ENCODE measurements around the gene MTCL1.

MTCL1 gene

DNA sequence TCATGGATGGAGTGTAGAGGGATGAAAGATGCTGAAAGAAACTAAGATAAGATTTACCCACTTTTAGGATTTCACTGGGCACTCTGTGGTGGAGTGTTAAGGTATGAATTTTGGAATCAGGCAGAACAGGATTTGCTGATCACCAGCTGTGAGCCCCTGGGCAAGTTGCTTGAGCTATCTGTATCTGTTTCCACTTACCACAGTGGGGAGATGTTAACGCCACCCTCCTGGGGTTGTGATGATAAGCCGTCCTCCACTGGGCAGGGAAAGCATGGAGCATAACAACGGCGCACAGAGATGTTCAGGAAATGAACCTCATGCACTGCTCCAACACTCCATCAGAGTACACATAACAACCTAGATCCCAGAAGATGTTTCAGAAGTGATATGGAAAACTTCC is 160.6 kb downstream of the MTCL1 start:
- no peak for DNase-seq (ENCODE audit: low read depth)
- no peaks in the 10 kb centered on the region for H3K36me3 ChIP-seq (ENCODE audit: control insufficient read depth, insufficient read depth, low read length, severe bottlenecking)
- no peaks in the 10 kb centered on the region for H3K4me1 ChIP-seq (ENCODE audit: control insufficient read depth, insufficient read depth, low read length)
- no peaks in the 10 kb centered on the region for H3K27me3 ChIP-seq (replicated peaks; ENCODE audit: control insufficient read depth, insufficient read depth, low read length)
- no peaks in the 10 kb centered on the region for H3K9me3 ChIP-seq (ENCODE audit: control insufficient read depth, low read length)
- no peak overlapping the region for H3K4me3 ChIP-seq (ENCODE audit: low read length)
- H3K9ac ChIP-seq (ENCODE audit: low read length): no peak overlapping the region

DNA sequence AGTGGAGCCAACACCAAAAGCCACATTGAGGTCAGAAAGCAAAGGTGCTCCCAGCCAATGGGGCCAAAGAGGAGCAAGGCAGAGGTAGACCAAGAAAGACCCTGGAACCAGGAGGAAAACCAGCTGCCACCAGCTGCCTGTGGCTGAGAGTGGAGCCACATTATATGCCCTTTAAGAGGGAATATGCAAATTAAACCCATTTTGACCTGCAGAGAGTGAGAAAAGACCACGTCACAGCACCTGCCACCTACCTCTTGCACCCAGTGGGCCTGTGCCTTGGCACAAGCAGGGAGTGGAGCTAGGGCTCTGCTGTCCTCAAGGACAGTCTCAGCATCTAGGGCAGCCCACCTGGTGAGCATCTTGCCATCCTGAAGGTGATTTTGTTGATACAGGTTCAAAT is 161.3 kb downstream of the MTCL1 start:
- no peak overlapping the region for H3K4me3 ChIP-seq (ENCODE audit: low read length)
- H3K9ac ChIP-seq (ENCODE audit: low read length): no peak overlapping the region
- no peak for DNase-seq (ENCODE audit: low read depth)
- no peaks in the 10 kb centered on the region for H3K4me1 ChIP-seq (ENCODE audit: control insufficient read depth, insufficient read depth, low read length)
- H3K36me3 ChIP-seq (ENCODE audit: control insufficient read depth, insufficient read depth, low read length, severe bottlenecking): no peaks in the 10 kb centered on the region
- H3K27me3 ChIP-seq (replicated peaks; ENCODE audit: control insufficient read depth, insufficient read depth, low read length): no peaks in the 10 kb centered on the region
- H3K9me3 ChIP-seq (ENCODE audit: control insufficient read depth, low read length): no peaks in the 10 kb centered on the region

DNA sequence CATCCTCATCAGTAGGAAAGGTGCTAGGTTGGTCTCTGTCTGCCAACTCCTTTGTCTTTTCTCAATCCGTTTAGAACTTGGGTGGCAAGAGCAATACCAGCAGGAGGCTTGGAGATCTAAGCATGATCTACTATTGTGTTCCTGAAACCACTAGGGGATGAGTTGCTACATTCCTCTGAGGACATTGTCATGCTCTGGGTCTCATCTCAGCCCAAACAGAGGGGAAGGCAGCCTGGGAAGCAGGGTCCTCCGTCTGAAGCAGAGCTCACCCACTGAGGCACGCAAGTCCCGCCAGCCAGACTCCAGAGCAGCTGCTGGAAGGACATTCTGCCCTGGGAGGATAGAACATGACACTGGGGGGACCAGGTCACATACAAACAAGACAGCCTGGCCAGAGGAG is 162.9 kb downstream of the MTCL1 start:
- H3K4me1 ChIP-seq (ENCODE audit: control insufficient read depth, insufficient read depth, low read length): no peaks in the 10 kb centered on the region
- H3K4me3 ChIP-seq (ENCODE audit: low read length): no peak overlapping the region
- no peaks in the 10 kb centered on the region for H3K36me3 ChIP-seq (ENCODE audit: control insufficient read depth, insufficient read depth, low read length, severe bottlenecking)
- H3K9me3 ChIP-seq (ENCODE audit: control insufficient read depth, low read length): no peaks in the 10 kb centered on the region
- no peaks in the 10 kb centered on the region for H3K27me3 ChIP-seq (replicated peaks; ENCODE audit: control insufficient read depth, insufficient read depth, low read length)
- no peak overlapping the region for H3K9ac ChIP-seq (ENCODE audit: low read length)
- DNase-seq (ENCODE audit: low read depth): no peak

DNA sequence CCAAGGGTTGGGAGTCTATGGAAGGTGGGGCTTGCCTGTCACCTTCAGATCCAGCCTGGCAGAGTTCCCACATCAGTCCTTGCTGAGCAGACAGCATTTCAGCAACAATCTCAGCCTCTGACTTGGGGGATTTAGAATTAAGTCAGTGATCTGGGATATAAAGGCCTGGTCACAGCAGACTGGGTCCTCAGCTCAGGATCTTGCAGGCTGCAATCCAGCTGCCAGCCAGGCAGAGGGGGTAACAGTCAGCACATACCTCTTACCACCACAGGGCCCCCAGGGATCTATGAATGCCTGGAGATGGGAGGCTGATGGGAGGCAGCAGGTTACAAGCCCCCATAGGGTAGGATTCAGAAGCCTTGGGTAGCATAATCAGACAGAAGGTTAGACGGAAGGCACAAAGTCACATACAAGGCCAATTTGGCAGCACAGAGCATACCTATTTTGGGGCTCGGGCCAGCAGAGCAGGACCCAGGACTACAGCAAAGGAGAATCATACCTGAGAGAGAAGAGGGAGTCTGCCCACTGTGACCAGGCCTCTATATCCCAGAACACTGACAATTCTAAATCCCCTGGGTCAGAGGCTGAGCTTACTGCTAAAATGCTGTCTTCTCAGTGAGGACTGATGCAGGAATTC is 163.5 kb downstream of the MTCL1 start:
- Histone ChIP-seq H3K4me1 (ENCODE audit: control insufficient read depth, insufficient read depth, low read length) (no peaks in the 10 kb centered on the region), H3K9me3 (ENCODE audit: control insufficient read depth, low read length) (no peaks in the 10 kb centered on the region), H3K27me3 (replicated peaks; ENCODE audit: control insufficient read depth, insufficient read depth, low read length) (no peaks in the 10 kb centered on the region), H3K9ac (ENCODE audit: low read length) (no peak overlapping the region), H3K4me3 (ENCODE audit: low read length) (no peak overlapping the region), H3K36me3 (ENCODE audit: control insufficient read depth, insufficient read depth, low read length, severe bottlenecking) (no peaks in the 10 kb centered on the region)
- no peak for DNase-seq (ENCODE audit: low read depth)

DNA sequence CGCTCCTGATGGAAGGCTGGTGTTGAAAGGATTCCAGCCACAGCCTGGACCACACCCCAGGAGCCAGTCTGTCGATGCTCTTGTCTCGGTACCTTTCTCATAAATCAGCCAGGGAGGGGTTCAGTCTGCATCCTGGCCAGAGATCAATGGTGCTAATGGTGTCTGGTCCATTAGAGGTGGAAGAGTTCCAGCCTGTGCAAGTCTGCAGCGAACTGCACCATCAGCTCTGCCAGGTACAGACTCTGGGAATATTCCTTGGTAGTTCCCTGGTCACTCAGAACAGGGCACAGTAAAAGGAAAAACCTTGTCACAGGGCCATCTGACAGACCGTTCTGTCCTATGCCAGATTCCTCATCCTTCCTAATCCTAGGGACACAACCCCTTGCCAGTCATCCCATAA is 164.3 kb downstream of the MTCL1 start:
- Histone ChIP-seq H3K4me3 (ENCODE audit: low read length) (no peak overlapping the region), H3K4me1 (ENCODE audit: control insufficient read depth, insufficient read depth, low read length) (no peaks in the 10 kb centered on the region), H3K27me3 (replicated peaks; ENCODE audit: control insufficient read depth, insufficient read depth, low read length) (no peaks in the 10 kb centered on the region), H3K9ac (ENCODE audit: low read length) (no peak overlapping the region), H3K9me3 (ENCODE audit: control insufficient read depth, low read length) (no peaks in the 10 kb centered on the region), H3K36me3 (ENCODE audit: control insufficient read depth, insufficient read depth, low read length, severe bottlenecking) (no peaks in the 10 kb centered on the region)
- DNase-seq (ENCODE audit: low read depth): no peak

DNA sequence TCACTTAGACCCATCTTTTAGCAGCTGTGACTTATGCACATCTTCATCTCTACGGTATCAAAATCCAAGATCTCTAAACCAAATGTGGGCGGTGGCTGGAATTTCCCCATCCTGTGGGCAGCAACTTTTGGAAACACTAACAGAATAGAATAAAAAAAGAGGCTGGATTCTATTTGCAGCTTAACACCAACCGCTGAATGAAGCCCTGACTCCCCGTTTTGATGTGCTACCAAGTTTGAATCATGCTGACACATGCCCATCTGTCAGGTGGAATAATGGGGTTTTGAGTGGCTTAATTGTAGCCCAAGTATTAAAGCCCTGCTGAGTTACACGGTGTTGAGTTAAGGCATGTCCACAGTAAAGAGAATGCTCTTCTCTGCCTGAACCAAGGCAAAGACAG is 165.2 kb downstream of the MTCL1 start:
- H3K27me3 ChIP-seq (replicated peaks; ENCODE audit: control insufficient read depth, insufficient read depth, low read length): peaks cover 6% of the 10 kb centered on the region
- H3K36me3 ChIP-seq (ENCODE audit: control insufficient read depth, insufficient read depth, low read length, severe bottlenecking): no peaks in the 10 kb centered on the region
- H3K4me3 ChIP-seq (ENCODE audit: low read length): no peak overlapping the region
- H3K9me3 ChIP-seq (ENCODE audit: control insufficient read depth, low read length): no peaks in the 10 kb centered on the region
- no peak for DNase-seq (ENCODE audit: low read depth)
- no peaks in the 10 kb centered on the region for H3K4me1 ChIP-seq (ENCODE audit: control insufficient read depth, insufficient read depth, low read length)
- H3K9ac ChIP-seq (ENCODE audit: low read length): no peak overlapping the region

DNA sequence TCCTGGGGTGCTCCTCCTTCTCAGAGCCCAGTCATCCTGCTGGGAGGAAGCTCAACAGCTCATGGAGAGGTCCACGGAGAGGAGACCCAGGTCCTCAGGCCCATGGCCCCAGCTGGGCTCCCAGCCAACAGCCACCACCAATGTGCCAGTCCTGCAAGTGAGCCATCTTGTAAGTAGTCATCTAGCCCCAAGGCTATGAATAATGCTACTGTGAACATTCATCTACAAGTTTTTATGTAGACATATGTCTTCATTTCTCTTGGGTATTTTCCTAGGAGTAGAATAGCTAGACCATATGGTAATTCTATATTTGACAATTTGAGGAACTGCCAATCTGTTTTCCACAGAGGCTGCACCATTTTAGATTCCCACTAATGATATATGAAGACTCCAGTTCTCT is 166.1 kb downstream of the MTCL1 start:
- Histone ChIP-seq H3K9ac (ENCODE audit: low read length) (no peak overlapping the region), H3K36me3 (ENCODE audit: control insufficient read depth, insufficient read depth, low read length, severe bottlenecking) (no peaks in the 10 kb centered on the region), H3K4me3 (ENCODE audit: low read length) (no peak overlapping the region), H3K27me3 (replicated peaks; ENCODE audit: control insufficient read depth, insufficient read depth, low read length) (peaks cover 8% of the 10 kb centered on the region), H3K9me3 (ENCODE audit: control insufficient read depth, low read length) (no peaks in the 10 kb centered on the region), H3K4me1 (ENCODE audit: control insufficient read depth, insufficient read depth, low read length) (no peaks in the 10 kb centered on the region)
- no peak for DNase-seq (ENCODE audit: low read depth)

DNA sequence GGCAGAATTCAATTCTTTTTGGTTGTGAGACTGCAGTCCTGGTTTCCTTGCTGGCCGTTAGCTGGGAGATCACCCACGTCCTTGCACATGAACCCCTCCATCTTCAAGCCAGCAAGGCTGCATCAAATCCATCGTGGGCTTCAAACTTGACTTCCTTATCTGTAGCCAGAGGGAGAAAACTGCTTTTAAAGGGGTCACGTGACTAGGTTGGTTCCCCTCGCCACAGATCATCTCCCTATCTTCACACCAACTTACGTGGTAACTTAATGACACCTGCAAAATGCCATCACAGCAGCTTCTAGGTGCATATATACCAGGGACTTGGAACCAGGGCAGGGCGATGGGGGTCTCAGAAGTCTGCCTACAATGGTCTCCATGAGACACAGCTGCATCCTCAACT is 169.5 kb downstream of the MTCL1 start:
- no peak overlapping the region for H3K4me3 ChIP-seq (ENCODE audit: low read length)
- H3K27me3 ChIP-seq (replicated peaks; ENCODE audit: control insufficient read depth, insufficient read depth, low read length): peaks cover 8% of the 10 kb centered on the region
- H3K4me1 ChIP-seq (ENCODE audit: control insufficient read depth, insufficient read depth, low read length): no peaks in the 10 kb centered on the region
- no peaks in the 10 kb centered on the region for H3K36me3 ChIP-seq (ENCODE audit: control insufficient read depth, insufficient read depth, low read length, severe bottlenecking)
- no peak for DNase-seq (ENCODE audit: low read depth)
- no peaks in the 10 kb centered on the region for H3K9me3 ChIP-seq (ENCODE audit: control insufficient read depth, low read length)
- H3K9ac ChIP-seq (ENCODE audit: low read length): no peak overlapping the region

DNA sequence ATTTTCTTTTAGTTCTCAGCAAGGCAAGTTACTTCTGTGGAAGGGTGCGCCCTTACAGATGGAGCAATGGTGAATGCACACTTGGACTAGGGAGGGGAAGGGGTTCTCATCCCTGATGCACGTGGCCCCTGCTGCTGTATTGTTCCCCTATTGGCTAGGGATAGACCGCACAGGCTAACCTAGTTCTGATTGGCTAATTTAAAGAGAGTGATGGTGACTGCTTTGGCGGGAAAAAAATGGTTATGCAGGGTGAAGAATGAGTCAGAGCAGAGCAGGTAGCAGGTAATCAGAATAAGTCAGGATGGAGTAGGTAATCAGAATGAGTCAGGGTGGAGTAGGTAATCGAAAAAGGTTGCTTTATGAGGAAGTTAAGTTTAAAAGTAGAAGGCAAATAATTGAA is 171.5 kb downstream of the MTCL1 start:
- Histone ChIP-seq H3K4me3 (ENCODE audit: low read length) (no peak overlapping the region), H3K9ac (ENCODE audit: low read length) (no peak overlapping the region), H3K36me3 (ENCODE audit: control insufficient read depth, insufficient read depth, low read length, severe bottlenecking) (no peaks in the 10 kb centered on the region), H3K27me3 (replicated peaks; ENCODE audit: control insufficient read depth, insufficient read depth, low read length) (peaks cover 8% of the 10 kb centered on the region), H3K9me3 (ENCODE audit: control insufficient read depth, low read length) (no peaks in the 10 kb centered on the region), H3K4me1 (ENCODE audit: control insufficient read depth, insufficient read depth, low read length) (no peaks in the 10 kb centered on the region)
- DNase-seq (ENCODE audit: low read depth): no peak

DNA sequence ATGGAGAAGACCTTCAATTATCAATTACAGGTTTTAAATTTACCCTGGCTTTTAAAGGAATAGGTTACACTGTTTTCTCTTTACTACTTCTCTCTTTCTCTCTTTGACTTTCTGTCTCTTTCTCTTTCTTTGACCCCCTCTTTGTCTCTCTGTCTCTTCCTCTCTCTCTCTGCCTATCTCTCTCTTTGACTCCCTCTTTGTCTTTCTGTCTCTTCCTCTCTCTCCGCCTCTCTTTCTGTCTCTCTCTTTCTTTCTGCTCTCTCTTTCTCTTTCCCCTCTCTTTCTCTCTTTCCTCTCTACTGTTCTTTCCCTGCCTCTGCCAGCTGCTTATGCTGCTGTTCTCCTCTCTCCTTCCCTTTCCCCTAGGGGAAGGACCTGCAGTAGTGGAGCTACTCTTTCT is 175.7 kb downstream of the MTCL1 start:
- no peaks in the 10 kb centered on the region for H3K9me3 ChIP-seq (ENCODE audit: control insufficient read depth, low read length)
- no peak overlapping the region for H3K9ac ChIP-seq (ENCODE audit: low read length)
- no peak overlapping the region for H3K4me3 ChIP-seq (ENCODE audit: low read length)
- no peak for DNase-seq (ENCODE audit: low read depth)
- H3K4me1 ChIP-seq (ENCODE audit: control insufficient read depth, insufficient read depth, low read length): no peaks in the 10 kb centered on the region
- H3K36me3 ChIP-seq (ENCODE audit: control insufficient read depth, insufficient read depth, low read length, severe bottlenecking): no peaks in the 10 kb centered on the region
- H3K27me3 ChIP-seq (replicated peaks; ENCODE audit: control insufficient read depth, insufficient read depth, low read length): no peaks in the 10 kb centered on the region
